Measurements from ENCODE around the gene SH3BP2. TPM values are rescaled to one million over a fixed set of nuclear protein-coding genes. Genes with fewer than 3 reads are reported as not detected.

The SH3BP2 gene
- total RNA-seq, 2 experiments from 2014 or later = 45.7 to 47.4 TPM

- H3K27ac Mint-ChIP-seq = no peak overlapping the region
- no peaks in the 10 kb centered on the region for H3K9me3 Mint-ChIP-seq
- no peak for DNase-seq
- intact Hi-C loops (cut with micrococcal nuclease) = no loop called here
- peaks cover 14% of the 10 kb centered on the region for H3K4me1 Mint-ChIP-seq (ENCODE audit: low read depth)
- no peaks in the 10 kb centered on the region for H3K27me3 Mint-ChIP-seq (ENCODE audit: low read depth)
- H3K36me3 Mint-ChIP-seq (ENCODE audit: low read depth) = no peaks in the 10 kb centered on the region
- H3K4me3 Mint-ChIP-seq = no peak overlapping the region
- CTCF ChIA-PET = interaction anchor here (1.8 kb wide), 1 partner anchor 15 kb away, joined by 5 read pairs; no protein-coding TSS in a partner anchor
Observed at GRCh38 chr4:2804973-2805501, 12.2 kb downstream of the SH3BP2 start.

DNA sequence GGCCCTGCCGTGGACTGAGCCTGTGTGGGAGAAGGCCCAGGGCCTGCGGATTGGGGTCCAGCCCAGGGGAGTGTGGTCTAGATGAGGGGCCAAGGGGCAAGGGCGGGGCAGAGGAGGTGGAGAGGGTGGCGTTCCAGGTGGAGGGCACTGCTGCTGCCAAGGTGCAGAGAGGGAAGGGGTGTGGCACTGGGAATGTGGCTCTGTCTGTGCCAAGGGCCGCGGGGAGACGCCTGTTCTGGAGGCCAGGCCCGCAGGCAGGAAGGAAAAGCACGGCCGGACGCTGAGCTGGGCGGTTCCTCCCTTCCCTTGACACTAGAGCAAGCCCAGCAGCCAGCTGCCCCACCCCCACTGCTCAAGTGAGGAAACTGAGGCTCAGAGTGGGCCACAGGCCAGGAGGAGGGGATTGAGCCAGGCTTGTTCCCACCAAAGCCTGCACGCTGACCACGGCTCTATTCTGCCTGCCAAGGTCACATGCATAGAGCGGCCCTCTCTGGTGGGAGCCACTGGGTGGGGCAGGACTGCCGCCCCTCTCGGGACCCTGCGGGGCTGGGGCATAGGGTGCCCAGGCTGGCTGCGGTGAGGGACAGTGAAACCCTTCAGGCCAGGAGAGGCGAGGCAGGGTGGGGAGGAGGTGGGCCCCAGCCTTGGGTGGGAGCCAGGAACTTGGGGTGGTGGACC, 13.0 kb downstream of the SH3BP2 start:
- H3K4me1 Mint-ChIP-seq (ENCODE audit: low read depth) = peaks cover 8% of the 10 kb centered on the region

DNA sequence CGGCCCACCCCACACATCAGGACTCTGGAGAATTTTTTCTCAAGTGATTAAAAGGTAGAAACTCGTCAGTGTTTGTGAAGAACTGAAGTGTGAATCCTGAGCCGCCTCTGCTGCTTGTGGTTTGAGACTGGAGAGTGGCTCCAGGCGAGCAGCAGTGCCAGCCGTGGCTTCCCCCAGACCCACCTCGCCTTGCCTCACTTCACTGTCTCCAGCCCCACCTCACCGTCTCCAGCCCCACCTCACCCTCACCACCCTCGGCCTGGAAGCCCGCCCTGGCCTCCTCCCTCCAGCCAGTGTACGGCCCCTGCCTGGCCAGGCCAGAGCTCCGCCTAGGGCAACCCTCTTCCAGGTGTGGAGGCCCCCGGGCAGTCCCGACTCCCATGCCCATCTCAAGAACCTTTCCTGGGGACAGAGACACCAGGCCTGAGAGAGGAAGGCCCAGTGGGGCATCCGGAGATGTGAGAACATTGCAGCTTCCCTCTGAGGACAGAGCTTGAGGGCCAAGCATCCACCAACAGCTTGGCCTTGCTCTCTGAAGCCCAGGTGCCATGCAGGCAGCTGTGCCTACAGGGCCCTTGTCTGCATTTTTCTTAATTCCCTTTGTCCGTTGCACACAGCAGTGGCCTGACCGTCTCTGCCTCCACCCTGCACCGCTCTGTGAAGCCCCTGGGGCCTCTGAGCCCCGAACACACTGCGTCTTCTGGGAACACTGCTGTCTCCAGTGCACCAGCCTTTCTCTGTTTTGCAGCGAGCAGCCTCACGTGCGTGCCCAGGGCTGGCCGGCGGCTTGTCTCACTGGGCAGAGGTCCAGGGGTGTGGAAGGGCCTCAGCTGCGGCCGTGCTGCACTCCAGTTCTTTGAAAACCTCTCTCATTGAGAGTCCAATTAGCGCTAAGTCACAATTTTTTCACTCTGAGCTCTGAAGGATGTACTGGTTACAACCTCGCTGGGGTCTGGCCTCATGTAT, 13.8 kb downstream of the SH3BP2 start:
- CTCF ChIA-PET = interaction anchor here (1.2 kb wide), 1 partner anchor 43 kb away, joined by 3 read pairs; no protein-coding TSS in a partner anchor
- H3K4me1 Mint-ChIP-seq (ENCODE audit: low read depth) = peaks cover 4% of the 10 kb centered on the region
- H3K4me3 Mint-ChIP-seq = no peak overlapping the region
- intact Hi-C loops (cut with micrococcal nuclease) = no loop called here
- no peaks in the 10 kb centered on the region for H3K9me3 Mint-ChIP-seq
- no peak overlapping the region for H3K27ac Mint-ChIP-seq
- DNase-seq = no peak
- H3K27me3 Mint-ChIP-seq (ENCODE audit: low read depth) = no peaks in the 10 kb centered on the region
- H3K36me3 Mint-ChIP-seq (ENCODE audit: low read depth) = peaks cover under 1% of the 10 kb centered on the region

More for the DNA sequence above, 13.0 kb downstream of the SH3BP2 start:
- intact Hi-C loops (cut with micrococcal nuclease) = no loop called here
- CTCF ChIA-PET = interaction anchor here (1.2 kb wide), 1 partner anchor 42 kb away, joined by 3 read pairs; no protein-coding TSS in a partner anchor
- no peaks in the 10 kb centered on the region for H3K36me3 Mint-ChIP-seq (ENCODE audit: low read depth)
- H3K27me3 Mint-ChIP-seq (ENCODE audit: low read depth) = no peaks in the 10 kb centered on the region
- H3K9me3 Mint-ChIP-seq = no peaks in the 10 kb centered on the region
- H3K4me3 Mint-ChIP-seq = no peak overlapping the region
- no peak overlapping the region for H3K27ac Mint-ChIP-seq
- no peak for DNase-seq

- Mint-ChIP-seq H3K4me1 (ENCODE audit: low read depth) (peaks cover 7% of the 10 kb centered on the region), H3K4me3 (no peak overlapping the region), H3K9me3 (no peaks in the 10 kb centered on the region), H3K27ac (no peak overlapping the region), H3K27me3 (ENCODE audit: low read depth) (no peaks in the 10 kb centered on the region), H3K36me3 (ENCODE audit: low read depth) (peaks cover 5% of the 10 kb centered on the region)
- no peak for DNase-seq
- CTCF ChIA-PET = no interaction called here
- intact Hi-C loops (cut with micrococcal nuclease) = no loop called here
Observed at GRCh38 chr4:2807571-2807970, 14.7 kb downstream of the SH3BP2 start.

- H3K4me3 Mint-ChIP-seq = no peak overlapping the region
- no peak overlapping the region for H3K27ac Mint-ChIP-seq
- no peaks in the 10 kb centered on the region for H3K27me3 Mint-ChIP-seq (ENCODE audit: low read depth)
- H3K9me3 Mint-ChIP-seq = no peaks in the 10 kb centered on the region
- CTCF ChIA-PET = no interaction called here
- H3K36me3 Mint-ChIP-seq (ENCODE audit: low read depth) = peaks cover 9% of the 10 kb centered on the region
- intact Hi-C loops (cut with micrococcal nuclease) = no loop called here
- no peak for DNase-seq
- H3K4me1 Mint-ChIP-seq (ENCODE audit: low read depth) = peaks cover 11% of the 10 kb centered on the region
Observed at GRCh38 chr4:2808001-2808400, 15.1 kb downstream of the SH3BP2 start.

DNA sequence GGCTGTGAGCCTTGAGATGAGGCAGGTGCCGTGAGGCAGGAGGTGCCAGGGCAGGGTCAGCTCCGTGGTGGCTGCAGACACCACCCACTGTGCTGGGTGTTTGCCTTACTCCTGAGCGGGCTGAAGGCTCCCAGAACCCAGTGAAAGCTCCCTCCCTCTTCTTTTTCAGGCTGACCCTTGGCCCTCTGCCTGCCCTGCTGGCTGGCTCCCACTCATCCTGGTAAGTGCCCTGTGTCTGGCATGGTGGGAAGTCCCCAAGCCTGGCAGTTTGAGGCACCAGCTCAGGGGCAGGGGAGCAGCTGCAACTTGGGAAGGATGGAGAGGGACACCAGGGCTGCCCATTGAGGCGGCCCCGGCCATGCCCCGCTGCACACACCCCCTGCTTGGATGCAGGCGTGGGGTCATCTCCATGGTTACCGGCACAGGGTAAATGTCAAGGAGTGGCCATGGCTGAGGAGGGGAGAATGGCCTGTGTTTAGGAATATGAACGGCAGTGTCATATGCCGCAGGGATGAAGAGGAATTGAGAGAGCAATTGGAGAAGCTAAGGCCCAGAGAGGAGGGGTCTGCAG, 16.8 kb downstream of the SH3BP2 start:
- DNase-seq = no peak
- Mint-ChIP-seq H3K27me3 (ENCODE audit: low read depth) (no peaks in the 10 kb centered on the region), H3K4me1 (ENCODE audit: low read depth) (peaks cover 27% of the 10 kb centered on the region), H3K27ac (no peak overlapping the region), H3K4me3 (no peak overlapping the region), H3K36me3 (ENCODE audit: low read depth) (peaks cover 9% of the 10 kb centered on the region), H3K9me3 (no peaks in the 10 kb centered on the region)
- intact Hi-C loops (cut with micrococcal nuclease) = no loop called here
- CTCF ChIA-PET = no interaction called here

- Mint-ChIP-seq H3K36me3 (ENCODE audit: low read depth) (peaks cover 9% of the 10 kb centered on the region), H3K27me3 (ENCODE audit: low read depth) (no peaks in the 10 kb centered on the region), H3K4me3 (no peak overlapping the region), H3K4me1 (ENCODE audit: low read depth) (peaks cover 34% of the 10 kb centered on the region), H3K27ac (no peak overlapping the region), H3K9me3 (no peaks in the 10 kb centered on the region)
- CTCF ChIA-PET = interaction anchor here (1.1 kb wide), 1 partner anchor 27 kb away, joined by 3 read pairs; no protein-coding TSS in a partner anchor
- intact Hi-C loops (cut with micrococcal nuclease) = no loop called here
- DNase-seq = no peak
Observed at GRCh38 chr4:2810388-2810787, 17.5 kb downstream of the SH3BP2 start.

DNA sequence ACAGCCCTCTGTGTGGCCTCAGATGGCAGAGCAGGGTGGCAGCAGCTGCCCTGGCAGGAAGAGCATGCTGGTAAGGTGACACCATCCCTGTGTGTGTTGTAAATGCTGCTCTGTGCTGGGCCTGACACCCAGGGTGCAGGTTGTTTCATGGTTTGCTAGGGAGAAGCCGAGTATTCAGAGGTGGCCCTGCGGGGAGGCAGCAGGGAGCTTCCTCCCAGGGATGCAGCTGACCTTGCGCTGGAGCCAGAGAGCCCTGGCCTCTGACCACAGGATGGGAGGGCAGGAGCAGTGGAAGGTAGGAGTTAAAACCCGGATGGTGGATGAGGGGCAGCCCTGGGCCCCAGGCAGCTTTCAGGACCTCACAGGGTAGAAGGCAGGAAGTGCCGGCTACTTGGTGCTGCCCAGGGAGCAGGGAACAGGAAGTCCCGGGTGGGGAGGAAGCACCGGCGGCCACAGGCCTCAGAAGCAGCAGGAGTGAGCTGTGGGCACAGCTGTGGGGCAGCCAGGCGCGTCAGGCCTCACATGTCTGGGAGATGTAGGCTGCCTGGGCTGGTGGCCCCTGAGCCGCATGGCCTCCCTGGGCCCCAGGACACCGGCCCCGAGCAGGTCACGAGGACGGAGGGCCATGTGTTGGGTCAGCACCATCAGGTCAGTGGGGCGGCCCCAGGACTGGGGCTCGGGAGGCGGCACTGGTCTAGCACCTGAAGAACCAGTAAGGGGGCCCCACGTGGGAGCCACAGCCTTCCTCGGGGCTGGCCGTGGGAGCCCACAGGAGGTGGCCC, 19.1 kb downstream of the SH3BP2 start:
- peaks cover 14% of the 10 kb centered on the region for H3K36me3 Mint-ChIP-seq (ENCODE audit: low read depth)
- H3K9me3 Mint-ChIP-seq = no peaks in the 10 kb centered on the region
- H3K4me3 Mint-ChIP-seq = peak overlapping the region; percentile 93
- H3K27ac Mint-ChIP-seq = peak overlapping the region; percentile 96
- peak; percentile 82 for DNase-seq
- H3K27me3 Mint-ChIP-seq (ENCODE audit: low read depth) = no peaks in the 10 kb centered on the region
- peaks cover 48% of the 10 kb centered on the region for H3K4me1 Mint-ChIP-seq (ENCODE audit: low read depth)
- intact Hi-C loops (cut with micrococcal nuclease) = loop anchor here (1.0 to 2.0 kb wide), 6 partner anchors 13 to 47 kb away; partner anchors contain the start of gene ADD1
- CTCF ChIA-PET = interaction anchor here (0.6 to 1.8 kb wide), 6 partner anchors 16 to 226 kb away, joined by 3 to 9 read pairs (median 4); no protein-coding TSS in a partner anchor

GRCh38 chr4:2812612-2813354, 19.9 kb downstream of the SH3BP2 start:
- Mint-ChIP-seq H3K36me3 (ENCODE audit: low read depth) (peaks cover 17% of the 10 kb centered on the region), H3K27me3 (ENCODE audit: low read depth) (no peaks in the 10 kb centered on the region), H3K4me3 (peak overlapping the region; percentile 93), H3K4me1 (ENCODE audit: low read depth) (peaks cover 53% of the 10 kb centered on the region), H3K27ac (peak overlapping the region; percentile 96), H3K9me3 (no peaks in the 10 kb centered on the region)
- intact Hi-C loops (cut with micrococcal nuclease) = loop anchor here (1.0 to 2.0 kb wide), 6 partner anchors 14 to 47 kb away; partner anchors contain the start of gene ADD1
- DNase-seq = no peak
- CTCF ChIA-PET = interaction anchor here (1.1 to 1.8 kb wide), 3 partner anchors 49 to 101 kb away, joined by 3 to 9 read pairs (median 7); no protein-coding TSS in a partner anchor

GRCh38 chr4:2813446-2814405, 20.8 kb downstream of the SH3BP2 start:
- H3K4me1 Mint-ChIP-seq (ENCODE audit: low read depth) = peaks cover 53% of the 10 kb centered on the region
- no peaks in the 10 kb centered on the region for H3K9me3 Mint-ChIP-seq
- intact Hi-C loops (cut with micrococcal nuclease) = loop anchor here (2.0 kb wide), 4 partner anchors 15 to 43 kb away; no protein-coding TSS in a partner anchor
- DNase-seq = no peak
- CTCF ChIA-PET = interaction anchor here (1.1 to 1.8 kb wide), 2 partner anchors 51 to 100 kb away, joined by 3 to 9 read pairs; no protein-coding TSS in a partner anchor
- peak overlapping the region; percentile 86 for H3K27ac Mint-ChIP-seq
- peak overlapping the region; percentile 93 for H3K4me3 Mint-ChIP-seq
- H3K36me3 Mint-ChIP-seq (ENCODE audit: low read depth) = peaks cover 17% of the 10 kb centered on the region
- H3K27me3 Mint-ChIP-seq (ENCODE audit: low read depth) = no peaks in the 10 kb centered on the region

Data from activated naive CD4-positive, alpha-beta T cell treated with anti-CD3 and anti-CD28 coated beads for 36 hours (primary cell).